ENCODE measurements around the gene AEBP2.
A peak's percentile ranks its signal among the peaks of the same experiment; 100 is the strongest.
"Not testable (repeated sequence)": the region's sequence is repeated elsewhere in the genome, so short reads cannot be mapped to it uniquely, and the experiment has no call there.

AEBP2 gene

GRCh38 chr12:19550626-19551025, 111.3 kb downstream of the AEBP2 start:
- Histone ChIP-seq H3K27ac (ENCODE audit: low read length) (no peak overlapping the region), H4K20me1 (ENCODE audit: insufficient read depth, low read length) (no peaks in the 10 kb centered on the region), H3K9me3 (replicated peaks; ENCODE audit: insufficient read depth, low read length) (no peaks in the 10 kb centered on the region), H3K9ac (ENCODE audit: low read length) (no peak overlapping the region), H3K4me1 (ENCODE audit: low read length) (no peaks in the 10 kb centered on the region), H3K9me2 (replicated peaks; ENCODE audit: insufficient read depth, low read length) (no peaks in the 10 kb centered on the region), H3K4me3 (ENCODE audit: low read length) (no peak overlapping the region), H3K79me2 (ENCODE audit: low read length) (no peaks in the 10 kb centered on the region), H3F3A (ENCODE audit: insufficient read depth, low read length) (0 out of 2 replicates have a peak, but pooled peaks cover 4% of the 10 kb centered on the region), H3K36me3 (replicated peaks; ENCODE audit: insufficient read depth, low read length) (no peaks in the 10 kb centered on the region), H3K4me2 (ENCODE audit: low read depth, low read length) (no peak overlapping the region), H2AFZ (ENCODE audit: low read length) (no peak overlapping the region), H3K27me3 (replicated peaks; ENCODE audit: insufficient read depth, low read length) (no peaks in the 10 kb centered on the region)
- no peak for TF ChIP-seq EZH2phosphoT487 (IDR thresholded peaks at IDR 0.05; ENCODE audit: low read length)
- no peak for TF ChIP-seq CTCF (IDR thresholded peaks at IDR 0.05; ENCODE audit: low read length)
- no peak for TF ChIP-seq EZH2 (optimal IDR thresholded peaks at IDR 0.05; ENCODE audit: low read depth, low read length)
- no peak for DNase-seq

- H3F3A ChIP-seq (ENCODE audit: insufficient read depth, low read length); H3K27ac ChIP-seq (ENCODE audit: low read length); H3K4me3 ChIP-seq (ENCODE audit: low read length); H3K9me2 ChIP-seq (replicated peaks; ENCODE audit: insufficient read depth, low read length); H3K27me3 ChIP-seq (replicated peaks; ENCODE audit: insufficient read depth, low read length); H4K20me1 ChIP-seq (ENCODE audit: insufficient read depth, low read length); H3K79me2 ChIP-seq (ENCODE audit: low read length); H3K9ac ChIP-seq (ENCODE audit: low read length); H3K4me2 ChIP-seq (ENCODE audit: low read depth, low read length); H3K9me3 ChIP-seq (replicated peaks; ENCODE audit: insufficient read depth, low read length); H3K4me1 ChIP-seq (ENCODE audit: low read length); H3K36me3 ChIP-seq (replicated peaks; ENCODE audit: insufficient read depth, low read length); H2AFZ ChIP-seq (ENCODE audit: low read length): not testable (repeated sequence)
- DNase-seq: peak; percentile 11
These were observed 113.3 kb downstream of the AEBP2 start for GRCh38 chr12:19552441-19553097.

GRCh38 chr12:19553175-19553574, 113.9 kb downstream of the AEBP2 start:
- H3K4me1 ChIP-seq (ENCODE audit: low read length): no peaks in the 10 kb centered on the region
- DNase-seq: no peak
- no peak overlapping the region for H3K4me2 ChIP-seq (ENCODE audit: low read depth, low read length)
- H4K20me1 ChIP-seq (ENCODE audit: insufficient read depth, low read length): no peaks in the 10 kb centered on the region
- H3F3A ChIP-seq (ENCODE audit: insufficient read depth, low read length): 0 out of 2 replicates have a peak, but pooled peaks cover 4% of the 10 kb centered on the region
- H3K9ac ChIP-seq (ENCODE audit: low read length): no peak overlapping the region
- 0 out of 2 replicates have a peak, but pooled peaks cover 4% of the 10 kb centered on the region for H3K9me2 ChIP-seq (replicated peaks; ENCODE audit: insufficient read depth, low read length)
- TF ChIP-seq EZH2 (optimal IDR thresholded peaks at IDR 0.05; ENCODE audit: low read depth, low read length): no peak
- TF ChIP-seq CTCF (IDR thresholded peaks at IDR 0.05; ENCODE audit: low read length): no peak
- TF ChIP-seq EZH2phosphoT487 (IDR thresholded peaks at IDR 0.05; ENCODE audit: low read length): no peak
- no peak overlapping the region for H3K4me3 ChIP-seq (ENCODE audit: low read length)
- no peaks in the 10 kb centered on the region for H3K79me2 ChIP-seq (ENCODE audit: low read length)
- no peaks in the 10 kb centered on the region for H3K27me3 ChIP-seq (replicated peaks; ENCODE audit: insufficient read depth, low read length)
- H3K9me3 ChIP-seq (replicated peaks; ENCODE audit: insufficient read depth, low read length): no peaks in the 10 kb centered on the region
- no peaks in the 10 kb centered on the region for H3K36me3 ChIP-seq (replicated peaks; ENCODE audit: insufficient read depth, low read length)
- H3K27ac ChIP-seq (ENCODE audit: low read length): no peak overlapping the region
- no peak overlapping the region for H2AFZ ChIP-seq (ENCODE audit: low read length)

GRCh38 chr12:19561411-19561961, 122.2 kb downstream of the AEBP2 start:
- Histone ChIP-seq H3K9me2 (replicated peaks; ENCODE audit: insufficient read depth, low read length) (peaks cover 4% of the 10 kb centered on the region; the same call in 1 of the 2 replicates), H3K9ac (ENCODE audit: low read length) (no peak overlapping the region), H3K36me3 (replicated peaks; ENCODE audit: insufficient read depth, low read length) (no peaks in the 10 kb centered on the region), H4K20me1 (ENCODE audit: insufficient read depth, low read length) (no peaks in the 10 kb centered on the region), H3K79me2 (ENCODE audit: low read length) (no peaks in the 10 kb centered on the region), H3K4me3 (ENCODE audit: low read length) (no peak overlapping the region), H3F3A (ENCODE audit: insufficient read depth, low read length) (no peaks in the 10 kb centered on the region), H3K4me1 (ENCODE audit: low read length) (no peaks in the 10 kb centered on the region), H3K9me3 (replicated peaks; ENCODE audit: insufficient read depth, low read length) (no peaks in the 10 kb centered on the region), H3K27me3 (replicated peaks; ENCODE audit: insufficient read depth, low read length) (no peaks in the 10 kb centered on the region), H3K4me2 (ENCODE audit: low read depth, low read length) (no peak overlapping the region), H3K27ac (ENCODE audit: low read length) (no peak overlapping the region), H2AFZ (ENCODE audit: low read length) (no peak overlapping the region)
- no peak for TF ChIP-seq EZH2 (optimal IDR thresholded peaks at IDR 0.05; ENCODE audit: low read depth, low read length)
- no peak for TF ChIP-seq CTCF (IDR thresholded peaks at IDR 0.05; ENCODE audit: low read length)
- no peak for TF ChIP-seq EZH2phosphoT487 (IDR thresholded peaks at IDR 0.05; ENCODE audit: low read length)
- no peak for DNase-seq
